NB4 (cell line): Measurements from ENCODE around the gene GPX8.
A peak's percentile ranks its signal among the peaks of the same experiment; 100 is the strongest.

ENCODE experiments used
- DNase-seq: peaks from one replicate; pipeline ENCODE4 v3.0.0; 2010; ENCODE audit warnings: low read depth
- H3K4me3 ChIP-seq: one replicate; pipeline ENCODE4 v1.5.1; 2011; ENCODE audit warnings: mild to moderate bottlenecking, low read depth, low read length, moderate library complexity
- CTCF ChIP-seq: IDR thresholded peaks from one replicate; pipeline ENCODE4 v1.5.1; 2012; ENCODE audit warnings: low read depth, low read length
- MYC ChIP-seq: IDR thresholded peaks from 2 replicates; pipeline ENCODE4 v1.6.1; 2011; ENCODE audit warnings: low read depth, low read length
- POLR2A ChIP-seq: IDR thresholded peaks from 2 replicates; pipeline ENCODE4 v1.6.1; 2011; ENCODE audit warnings: mild to moderate bottlenecking; ENCODE audit not compliant: insufficient read length; ENCODE audit errors: extremely low read depth
- TF ChIP-seq, protein P1 (sequence below): IDR thresholded peaks from 2 replicates; pipeline ENCODE4 v1.6.1; 2011; ENCODE audit warnings: low read depth, low read length

The GPX8 gene

DNA sequence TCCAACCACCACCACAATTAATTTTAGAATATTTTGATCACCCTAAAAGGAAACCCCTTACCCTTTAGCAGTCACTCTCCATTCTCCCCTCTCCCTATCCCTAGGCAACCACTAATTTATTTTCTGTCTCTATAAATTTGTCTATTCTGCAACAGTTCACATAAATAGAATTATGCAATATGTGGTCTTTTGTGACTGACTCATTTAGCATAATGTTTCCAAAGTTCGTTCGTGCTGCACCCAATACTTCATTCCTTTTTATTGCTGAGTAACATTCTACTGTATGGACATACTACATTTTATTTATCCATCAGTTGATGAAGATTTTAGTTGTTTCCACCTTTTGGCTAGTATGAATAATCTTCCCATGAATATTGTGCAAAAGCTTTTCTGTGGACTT is 31.2 kb downstream of the GPX8 start:
- H3K4me3 ChIP-seq, result no peak overlapping the region
- DNase-seq, result peak; percentile 46
- TF ChIP-seq, protein P1, sequence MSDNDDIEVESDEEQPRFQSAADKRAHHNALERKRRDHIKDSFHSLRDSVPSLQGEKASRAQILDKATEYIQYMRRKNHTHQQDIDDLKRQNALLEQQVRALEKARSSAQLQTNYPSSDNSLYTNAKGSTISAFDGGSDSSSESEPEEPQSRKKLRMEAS, result no peak
- no peak for TF ChIP-seq POLR2A
- TF ChIP-seq CTCF, result no peak
- no peak for TF ChIP-seq MYC

- DNase-seq, result no peak
- H3K4me3 ChIP-seq, result no peak overlapping the region
- TF ChIP-seq MYC (no peak), POLR2A (no peak), CTCF (no peak)
- TF ChIP-seq, protein P1, result no peak
Observed at GRCh38 chr5:55205001-55205400, 45.0 kb downstream of the GPX8 start.

GRCh38 chr5:55211184-55211874 is 51.4 kb downstream of the GPX8 start:
- TF ChIP-seq CTCF (no peak), MYC (no peak), POLR2A (no peak)
- TF ChIP-seq, protein P1, result no peak
- no peak overlapping the region for H3K4me3 ChIP-seq
- DNase-seq, result no peak
